Endothelial cell (in vitro differentiated cells): ENCODE measurements around the gene TCERG1L. TPM values are rescaled to one million over a fixed set of nuclear protein-coding genes. Genes with fewer than 3 reads are reported as not detected.

Source experiments
- DNase-seq: peaks from one replicate; pipeline ENCODE4 v3.0.0; 2021; ENCODE audit warnings: low spot score
- H3K27ac Mint-ChIP-seq: one replicate; pipeline ENCODE4 v1.8.0; 2021; ENCODE audit warnings: mixed read lengths, inconsistent platforms; ENCODE audit not compliant: unreplicated experiment
- H3K27me3 Mint-ChIP-seq: one replicate; pipeline ENCODE4 v1.8.0; 2021; ENCODE audit warnings: mild to moderate bottlenecking, moderate library complexity, mixed read lengths, inconsistent platforms; ENCODE audit not compliant: unreplicated experiment
- H3K36me3 Mint-ChIP-seq: one replicate; pipeline ENCODE4 v1.8.0; 2021; ENCODE audit warnings: mild to moderate bottlenecking, low read depth, mixed read lengths, inconsistent platforms; ENCODE audit not compliant: unreplicated experiment
- H3K4me1 Mint-ChIP-seq: one replicate; pipeline ENCODE4 v1.8.0; 2021; ENCODE audit warnings: mild to moderate bottlenecking, mixed read lengths, inconsistent platforms; ENCODE audit not compliant: unreplicated experiment
- H3K4me3 Mint-ChIP-seq: one replicate; pipeline ENCODE4 v1.8.0; 2021; ENCODE audit warnings: mild to moderate bottlenecking, mixed read lengths, inconsistent platforms; ENCODE audit not compliant: unreplicated experiment
- H3K9me3 Mint-ChIP-seq: one replicate; pipeline ENCODE4 v1.8.0; 2021; ENCODE audit warnings: mixed read lengths, inconsistent platforms; ENCODE audit not compliant: unreplicated experiment
- CTCF ChIP-seq: fragments of 200-600 bp; sonication (generic); IDR thresholded peaks from one replicate; pipeline ENCODE4 v1.5.0; 2021; ENCODE audit warnings: antibody characterized with exemption; ENCODE audit not compliant: unreplicated experiment
- total RNA-seq: library from RNA; stranded (reverse); fragmentation: NEBNext Ultra II Directional; extraction: Animal tissue kit (Norgen Biotek cat#: 25700); gene quantifications from one replicate; pipeline ENCODE4 v1.2.1, GENCODE V29; 2021; ENCODE audit not compliant: unreplicated experiment

Gene TCERG1L
- total RNA-seq, 1 donor from 2014 or later: not detected

- Mint-ChIP-seq H3K27ac (no peak overlapping the region), H3K27me3 (peaks cover 3% of the 10 kb centered on the region)
- no peak for TF ChIP-seq CTCF
Observed at GRCh38 chr10:131168238-131168875, 143.2 kb downstream of the TCERG1L start.

GRCh38 chr10:131167036-131167860, 144.3 kb downstream of the TCERG1L start:
- Mint-ChIP-seq H3K27ac (no peak overlapping the region), H3K4me1 (no peaks in the 10 kb centered on the region), H3K9me3 (peaks cover 44% of the 10 kb centered on the region), H3K36me3 (peaks cover 7% of the 10 kb centered on the region), H3K27me3 (peaks cover 3% of the 10 kb centered on the region), H3K4me3 (no peak overlapping the region)
- no peak for TF ChIP-seq CTCF
- DNase-seq: no peak

More at GRCh38 chr10:131168238-131168875, 143.2 kb downstream of the TCERG1L start:
- peaks cover 11% of the 10 kb centered on the region for H3K36me3 Mint-ChIP-seq
- DNase-seq: no peak
- H3K4me3 Mint-ChIP-seq: no peak overlapping the region
- H3K9me3 Mint-ChIP-seq: peaks cover 40% of the 10 kb centered on the region
- no peaks in the 10 kb centered on the region for H3K4me1 Mint-ChIP-seq

GRCh38 chr10:131166486-131166885, 145.0 kb downstream of the TCERG1L start:
- TF ChIP-seq CTCF: no peak
- Mint-ChIP-seq H3K36me3 (peaks cover 7% of the 10 kb centered on the region), H3K27ac (no peak overlapping the region), H3K4me1 (no peaks in the 10 kb centered on the region), H3K9me3 (peaks cover 41% of the 10 kb centered on the region), H3K4me3 (no peak overlapping the region), H3K27me3 (peaks cover 3% of the 10 kb centered on the region)
- DNase-seq: no peak

GRCh38 chr10:131165092-131165491, 146.4 kb downstream of the TCERG1L start:
- Mint-ChIP-seq H3K36me3 (peaks cover 7% of the 10 kb centered on the region), H3K27me3 (peaks cover 3% of the 10 kb centered on the region), H3K27ac (no peak overlapping the region), H3K9me3 (peaks cover 47% of the 10 kb centered on the region), H3K4me1 (no peaks in the 10 kb centered on the region), H3K4me3 (no peak overlapping the region)
- no peak for DNase-seq
- TF ChIP-seq CTCF: no peak
